ENCODE results near the gene KAT6B.

- TF ChIP-seq EP300 (IDR thresholded peaks at IDR 0.05; ENCODE audit: borderline replicate concordance in 1 of 2, low read depth in 2 of 2, low read length in 2 of 2): no peak
- TF ChIP-seq, protein P1, sequence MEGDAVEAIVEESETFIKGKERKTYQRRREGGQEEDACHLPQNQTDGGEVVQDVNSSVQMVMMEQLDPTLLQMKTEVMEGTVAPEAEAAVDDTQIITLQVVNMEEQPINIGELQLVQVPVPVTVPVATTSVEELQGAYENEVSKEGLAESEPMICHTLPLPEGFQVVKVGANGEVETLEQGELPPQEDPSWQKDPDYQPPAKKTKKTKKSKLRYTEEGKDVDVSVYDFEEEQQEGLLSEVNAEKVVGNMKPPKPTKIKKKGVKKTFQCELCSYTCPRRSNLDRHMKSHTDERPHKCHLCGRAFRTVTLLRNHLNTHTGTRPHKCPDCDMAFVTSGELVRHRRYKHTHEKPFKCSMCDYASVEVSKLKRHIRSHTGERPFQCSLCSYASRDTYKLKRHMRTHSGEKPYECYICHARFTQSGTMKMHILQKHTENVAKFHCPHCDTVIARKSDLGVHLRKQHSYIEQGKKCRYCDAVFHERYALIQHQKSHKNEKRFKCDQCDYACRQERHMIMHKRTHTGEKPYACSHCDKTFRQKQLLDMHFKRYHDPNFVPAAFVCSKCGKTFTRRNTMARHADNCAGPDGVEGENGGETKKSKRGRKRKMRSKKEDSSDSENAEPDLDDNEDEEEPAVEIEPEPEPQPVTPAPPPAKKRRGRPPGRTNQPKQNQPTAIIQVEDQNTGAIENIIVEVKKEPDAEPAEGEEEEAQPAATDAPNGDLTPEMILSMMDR (IDR thresholded peaks at IDR 0.05; ENCODE audit: control extremely low read depth in 1 of 3, insufficient read depth in 1 of 3, low read depth in 1 of 3, low read length in 3 of 3): no peak
- TF ChIP-seq JUN (IDR thresholded peaks at IDR 0.05; ENCODE audit: low read depth, low read length): no peak
Measured at GRCh38 chr10:74891053-74891452, 64.7 kb downstream of the KAT6B start.

Measured in H1 (cell line).